GM23338 (cell line): ENCODE measurements around the gene ARMC9.

ENCODE experiments used
- CREB1 ChIP-seq: fragments of 250-450 bp; sonication (Bioruptor Pico); IDR thresholded peaks from 2 replicates; pipeline ENCODE4 v1.5.0; 2020; ENCODE audit warnings: low read depth, mild to moderate bottlenecking, moderate library complexity
- CTCF ChIP-seq, 2 experiments: fragments of 200-600 bp in 1 of 2; sonication (generic) in 1 of 2; conservative IDR thresholded peaks; 2 replicates each; pipeline versions ENCODE4 v1.5.1 to v1.6.1; 2016 to 2017; ENCODE audit warnings: antibody characterized with exemption in 2 of 2, low read depth in 2 of 2, mild to moderate bottlenecking in 2 of 2, moderate library complexity in 1 of 2
- EZH2 ChIP-seq: fragments of 200-600 bp; sonication (generic); IDR thresholded peaks from one replicate; pipeline ENCODE4 v1.8.0; 2017; ENCODE audit warnings: antibody characterized with exemption, mild to moderate bottlenecking, low read depth; ENCODE audit not compliant: unreplicated experiment
- EZH2phosphoT487 ChIP-seq: fragments of 200-600 bp; sonication (generic); IDR thresholded peaks from one replicate; pipeline ENCODE4 v1.8.1; 2018; ENCODE audit warnings: antibody characterized with exemption; ENCODE audit not compliant: unreplicated experiment
- JUNB ChIP-seq: IDR thresholded peaks from one replicate; pipeline ENCODE4 v1.6.1; 2016; ENCODE audit warnings: antibody characterized with exemption; ENCODE audit not compliant: unreplicated experiment
- NANOG ChIP-seq: IDR thresholded peaks from 2 replicates; pipeline ENCODE4 v1.6.1; 2016; ENCODE audit warnings: antibody characterized with exemption, borderline replicate concordance
- POLR2AphosphoS5 ChIP-seq: IDR thresholded peaks from 2 replicates; pipeline ENCODE4 v1.6.1; 2016; ENCODE audit warnings: antibody characterized with exemption, low read depth
- STAT1 ChIP-seq: IDR thresholded peaks from one replicate; pipeline ENCODE4 v1.6.1; 2016; ENCODE audit warnings: antibody characterized with exemption; ENCODE audit not compliant: unreplicated experiment
- ZNF114 ChIP-seq: fragments of 250-450 bp; sonication (Bioruptor Pico); IDR thresholded peaks from 2 replicates; pipeline ENCODE4 v1.5.0; 2020; ENCODE audit warnings: mild to moderate bottlenecking, moderate library complexity
- ZNF331 ChIP-seq: fragments of 250-450 bp; sonication (Bioruptor Pico); IDR thresholded peaks from 2 replicates; pipeline ENCODE4 v1.5.0; 2020; ENCODE audit warnings: low read depth, mild to moderate bottlenecking, moderate library complexity
- ZNF462 ChIP-seq: fragments of 250-450 bp; sonication (Bioruptor Pico); IDR thresholded peaks from 2 replicates; pipeline ENCODE4 v1.5.0; 2020; ENCODE audit warnings: mild to moderate bottlenecking, moderate library complexity
- TF ChIP-seq, protein P1 (sequence below): IDR thresholded peaks from one replicate; pipeline ENCODE4 v1.6.1; 2018; ENCODE audit warnings: antibody characterized with exemption; ENCODE audit not compliant: unreplicated experiment

GRCh38 chr2:231317579-231317978 lies 119.1 kb downstream of the ARMC9 start:
- TF ChIP-seq POLR2AphosphoS5 (no peak), CTCF (conservative IDR thresholded peaks at IDR 0.05; ENCODE audit: low read depth in 2 of 2) (no peak), EZH2 (no peak), NANOG (no peak), EZH2phosphoT487 (no peak), ZNF331 (CRISPR knock-in tag) (no peak), ZNF462 (no peak), JUNB (no peak), CREB1 (CRISPR knock-in tag) (no peak), STAT1 (no peak), ZNF114 (CRISPR knock-in tag) (no peak)
- TF ChIP-seq, protein P1, sequence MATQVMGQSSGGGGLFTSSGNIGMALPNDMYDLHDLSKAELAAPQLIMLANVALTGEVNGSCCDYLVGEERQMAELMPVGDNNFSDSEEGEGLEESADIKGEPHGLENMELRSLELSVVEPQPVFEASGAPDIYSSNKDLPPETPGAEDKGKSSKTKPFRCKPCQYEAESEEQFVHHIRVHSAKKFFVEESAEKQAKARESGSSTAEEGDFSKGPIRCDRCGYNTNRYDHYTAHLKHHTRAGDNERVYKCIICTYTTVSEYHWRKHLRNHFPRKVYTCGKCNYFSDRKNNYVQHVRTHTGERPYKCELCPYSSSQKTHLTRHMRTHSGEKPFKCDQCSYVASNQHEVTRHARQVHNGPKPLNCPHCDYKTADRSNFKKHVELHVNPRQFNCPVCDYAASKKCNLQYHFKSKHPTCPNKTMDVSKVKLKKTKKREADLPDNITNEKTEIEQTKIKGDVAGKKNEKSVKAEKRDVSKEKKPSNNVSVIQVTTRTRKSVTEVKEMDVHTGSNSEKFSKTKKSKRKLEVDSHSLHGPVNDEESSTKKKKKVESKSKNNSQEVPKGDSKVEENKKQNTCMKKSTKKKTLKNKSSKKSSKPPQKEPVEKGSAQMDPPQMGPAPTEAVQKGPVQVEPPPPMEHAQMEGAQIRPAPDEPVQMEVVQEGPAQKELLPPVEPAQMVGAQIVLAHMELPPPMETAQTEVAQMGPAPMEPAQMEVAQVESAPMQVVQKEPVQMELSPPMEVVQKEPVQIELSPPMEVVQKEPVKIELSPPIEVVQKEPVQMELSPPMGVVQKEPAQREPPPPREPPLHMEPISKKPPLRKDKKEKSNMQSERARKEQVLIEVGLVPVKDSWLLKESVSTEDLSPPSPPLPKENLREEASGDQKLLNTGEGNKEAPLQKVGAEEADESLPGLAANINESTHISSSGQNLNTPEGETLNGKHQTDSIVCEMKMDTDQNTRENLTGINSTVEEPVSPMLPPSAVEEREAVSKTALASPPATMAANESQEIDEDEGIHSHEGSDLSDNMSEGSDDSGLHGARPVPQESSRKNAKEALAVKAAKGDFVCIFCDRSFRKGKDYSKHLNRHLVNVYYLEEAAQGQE = no peak
